Stimulated activated CD8-positive, alpha-beta memory T cell treated with anti-CD3 and anti-CD28 coated beads, Interleukin-2, amount 100 ng/mL, for 48 hours (primary cell): ENCODE results near the gene USP31.

ENCODE experiments used
- DNase-seq, 2 donors: peaks; one replicate each; pipeline ENCODE4 v3.0.0-alpha.2; 2020; ENCODE audit warnings: low read depth in 2 of 2

USP31 gene

GRCh38 chr16:23020084-23020483 lies 129.2 kb downstream of the USP31 start:
- DNase-seq = no peak

GRCh38 chr16:23016368-23016767 lies 132.9 kb downstream of the USP31 start:
- DNase-seq = no peak

GRCh38 chr16:23015580-23015979 lies 133.7 kb downstream of the USP31 start:
- no peak for DNase-seq

- DNase-seq = no peak
These were observed 134.7 kb downstream of the USP31 start for GRCh38 chr16:23014592-23014991.
